HG02588 (cell line): Measurements from ENCODE around the gene SRRM3.
"Not testable (repeated sequence)": the region's sequence is repeated elsewhere in the genome, so short reads cannot be mapped to it uniquely, and the experiment has no call there.

Source experiments
- ATAC-seq: cut with Tn5 transposase; IDR thresholded peaks from one replicate; pipeline ENCODE4 v1.9.1; 2021; ENCODE audit warnings: mild to moderate bottlenecking, moderate library complexity; ENCODE audit not compliant: unreplicated experiment

SRRM3 gene

GRCh38 chr7:76187272-76187671 is 14.4 kb upstream of the SRRM3 start:
- no peak for ATAC-seq

- ATAC-seq, result no peak
Measured at GRCh38 chr7:76189276-76189675, 12.4 kb upstream of the SRRM3 start.

GRCh38 chr7:76191783-76192240 is 9.9 kb upstream of the SRRM3 start:
- no peak for ATAC-seq

GRCh38 chr7:76193466-76193865 is 8.2 kb upstream of the SRRM3 start:
- ATAC-seq, result no peak

- no peak for ATAC-seq
Measured at GRCh38 chr7:76193883-76194282, 7.8 kb upstream of the SRRM3 start.

- no peak for ATAC-seq
Measured at GRCh38 chr7:76196786-76197185, 4.9 kb upstream of the SRRM3 start.

GRCh38 chr7:76198202-76198601 is 3.5 kb upstream of the SRRM3 start:
- ATAC-seq, result no peak

- no peak for ATAC-seq
Measured at GRCh38 chr7:76202666-76203030, 952 bp downstream of the SRRM3 start.

- no peak for ATAC-seq
Measured at GRCh38 chr7:76204147-76204546, 2.5 kb downstream of the SRRM3 start.

- ATAC-seq, result no peak
Measured at GRCh38 chr7:76206633-76207032, 4.9 kb downstream of the SRRM3 start.

- no peak for ATAC-seq
Measured at GRCh38 chr7:76209310-76209709, 7.6 kb downstream of the SRRM3 start.

- no peak for ATAC-seq
Measured at GRCh38 chr7:76211216-76211615, 9.5 kb downstream of the SRRM3 start.

GRCh38 chr7:76215349-76215748 is 13.7 kb downstream of the SRRM3 start:
- not testable (repeated sequence) for ATAC-seq

- no peak for ATAC-seq
Measured at GRCh38 chr7:76216381-76217082, 14.8 kb downstream of the SRRM3 start.

GRCh38 chr7:76217942-76218566 is 16.4 kb downstream of the SRRM3 start:
- no peak for ATAC-seq

GRCh38 chr7:76220185-76221057 is 18.7 kb downstream of the SRRM3 start:
- ATAC-seq, result no peak

GRCh38 chr7:76222333-76222732 is 20.6 kb downstream of the SRRM3 start:
- ATAC-seq, result no peak

GRCh38 chr7:76222839-76223238 is 21.1 kb downstream of the SRRM3 start:
- no peak for ATAC-seq

- no peak for ATAC-seq
Measured at GRCh38 chr7:76223286-76223972, 21.7 kb downstream of the SRRM3 start.

GRCh38 chr7:76224695-76225094 is 23.0 kb downstream of the SRRM3 start:
- no peak for ATAC-seq

- no peak for ATAC-seq
Measured at GRCh38 chr7:76225379-76225778, 23.7 kb downstream of the SRRM3 start.
